Measurements from ENCODE around the gene FOXC2.

DNA sequence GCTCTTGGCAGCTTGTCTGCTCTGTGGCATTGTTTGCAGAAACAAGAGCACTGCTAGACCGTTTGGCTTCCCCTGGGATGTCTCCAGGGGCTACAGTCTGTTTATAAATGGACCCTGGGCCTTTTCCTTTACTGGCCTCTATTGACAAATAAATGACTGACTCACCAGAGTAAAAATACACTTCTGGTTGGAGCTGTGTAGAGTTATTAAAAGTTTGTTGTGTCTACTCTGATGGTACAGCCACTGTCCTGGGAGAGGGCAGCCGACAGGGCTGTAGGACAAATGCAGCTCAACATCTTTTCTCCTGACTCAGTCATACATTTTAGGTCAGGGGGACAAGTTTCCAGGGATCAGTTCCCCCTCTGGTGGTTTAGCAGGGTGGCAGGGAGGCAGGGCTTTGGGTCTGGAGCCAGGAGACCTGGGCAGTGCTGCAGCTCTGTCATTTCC lies 41.7 kb downstream of the FOXC2 start:
- TF ChIP-seq EZH2 (IDR thresholded peaks at IDR 0.05; ENCODE audit: insufficient read depth, poor library complexity, severe bottlenecking) (no peak), EZH2phosphoT487 (IDR thresholded peaks at IDR 0.05; ENCODE audit: insufficient read depth, low read depth) (no peak)

Data from GM23248 (cell line).